ENCODE data around the gene RTL3.
"Not testable (repeated sequence)": the region's sequence is repeated elsewhere in the genome, so short reads cannot be mapped to it uniquely, and the experiment has no call there.

Gene RTL3, protein sequence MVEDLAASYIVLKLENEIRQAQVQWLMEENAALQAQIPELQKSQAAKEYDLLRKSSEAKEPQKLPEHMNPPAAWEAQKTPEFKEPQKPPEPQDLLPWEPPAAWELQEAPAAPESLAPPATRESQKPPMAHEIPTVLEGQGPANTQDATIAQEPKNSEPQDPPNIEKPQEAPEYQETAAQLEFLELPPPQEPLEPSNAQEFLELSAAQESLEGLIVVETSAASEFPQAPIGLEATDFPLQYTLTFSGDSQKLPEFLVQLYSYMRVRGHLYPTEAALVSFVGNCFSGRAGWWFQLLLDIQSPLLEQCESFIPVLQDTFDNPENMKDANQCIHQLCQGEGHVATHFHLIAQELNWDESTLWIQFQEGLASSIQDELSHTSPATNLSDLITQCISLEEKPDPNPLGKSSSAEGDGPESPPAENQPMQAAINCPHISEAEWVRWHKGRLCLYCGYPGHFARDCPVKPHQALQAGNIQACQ

DNA sequence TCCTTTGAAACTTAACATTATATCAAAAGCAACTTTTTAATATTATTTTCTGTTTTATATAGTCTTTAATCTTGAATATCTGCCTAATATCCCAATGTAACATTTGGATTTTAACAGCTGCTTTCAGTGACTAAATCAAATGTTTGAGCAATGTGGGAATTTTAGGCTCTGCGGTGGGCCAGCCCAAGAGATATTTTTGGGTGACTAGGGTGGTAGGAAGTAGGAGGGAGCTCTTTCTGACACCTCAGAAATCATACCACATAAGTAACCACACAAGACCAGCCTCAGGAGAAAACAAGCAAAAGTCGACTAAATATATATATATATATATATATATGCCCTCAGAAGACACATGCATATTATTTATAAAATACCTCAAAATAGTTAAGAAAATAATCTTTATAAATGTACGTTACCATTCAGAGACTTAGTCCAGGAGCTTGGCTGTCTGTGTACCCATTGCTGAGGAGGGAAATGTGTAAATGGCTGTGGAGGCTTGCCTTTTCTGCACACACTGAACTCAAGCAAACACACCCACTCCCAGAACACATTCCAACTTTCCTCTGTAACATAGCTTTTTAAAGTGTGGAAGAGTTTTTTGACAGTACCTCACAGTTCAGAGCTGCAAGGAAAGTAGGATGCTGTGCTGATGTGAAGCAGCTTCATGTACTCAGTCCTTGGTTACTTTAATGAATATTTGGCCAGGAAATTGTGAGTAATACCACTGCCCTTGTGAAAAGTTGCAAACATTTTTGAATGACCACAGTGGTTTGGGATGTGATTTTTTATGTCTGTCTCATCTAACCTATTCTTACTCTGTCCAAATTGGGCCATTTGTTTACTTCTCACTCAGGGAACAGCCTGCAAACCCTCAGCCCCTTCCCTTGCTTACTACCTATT is at the start of gene RTL3:
TSS of gene RTL3 (minus strand) at position 484 of the 900 bp plus-strand sequence. CDS start 908 bp downstream, outside the sequence.
- DNase-seq: peak; percentile 71 to 75

DNA sequence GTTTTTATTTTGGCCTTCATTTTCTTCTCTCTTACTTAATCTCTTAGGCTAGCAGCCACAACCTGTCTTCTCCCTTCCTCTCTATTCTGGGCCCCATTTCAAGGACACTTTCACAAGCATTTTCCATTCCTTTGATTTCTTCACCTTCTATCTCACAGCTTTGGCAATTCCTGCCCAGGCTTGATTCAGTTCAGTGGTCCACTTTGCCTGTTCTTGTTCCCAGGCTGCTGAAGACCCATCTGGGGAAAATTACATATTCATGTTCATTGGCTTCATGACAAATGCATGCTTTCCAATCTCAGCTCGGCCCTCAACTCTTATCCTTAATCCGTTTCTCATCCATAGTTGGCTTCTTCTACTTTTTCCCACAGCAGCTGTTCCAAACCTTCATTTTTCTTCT is 49.7 kb upstream of the RTL3 start:
- DNase-seq: no peak

DNA sequence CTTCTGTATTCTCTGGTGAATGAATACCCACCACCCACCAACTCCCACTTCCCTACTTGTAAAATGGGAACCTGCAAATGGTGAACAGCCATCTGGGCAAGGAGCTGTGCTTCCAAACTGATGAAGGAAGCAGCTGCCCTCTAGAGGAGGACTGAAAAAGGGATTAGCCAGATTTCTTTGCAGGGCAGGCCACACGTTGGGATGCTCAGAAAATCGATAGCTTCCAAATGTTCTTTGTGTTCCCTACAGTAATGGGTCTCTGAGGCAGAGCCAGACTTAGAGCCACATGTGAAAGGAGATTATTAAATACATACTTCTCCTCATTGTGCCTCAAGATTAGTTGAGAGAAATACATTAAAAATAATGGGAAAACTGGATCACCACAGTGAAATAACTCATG is 49.1 kb upstream of the RTL3 start:
- peak; percentile 41 to 57 for DNase-seq

DNA sequence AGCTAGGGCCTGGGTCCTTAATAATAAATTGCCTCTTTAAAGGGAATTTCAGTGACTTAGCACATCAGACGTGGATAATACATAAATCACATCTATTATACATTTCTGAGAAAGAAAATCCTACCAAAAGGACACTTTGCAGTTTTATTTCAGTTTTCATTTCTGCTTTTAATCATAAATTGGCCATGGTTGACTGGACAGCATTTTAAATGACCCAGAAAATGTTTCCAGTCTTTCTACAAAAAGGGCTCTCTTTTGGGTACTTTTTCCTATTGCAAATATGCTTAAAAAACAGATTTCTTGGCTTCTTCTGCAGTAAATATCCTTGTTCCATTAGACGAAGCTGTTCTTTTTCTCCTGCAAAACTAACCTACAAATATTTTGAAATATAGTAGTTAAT is 46.9 kb upstream of the RTL3 start:
- no peak for DNase-seq

DNA sequence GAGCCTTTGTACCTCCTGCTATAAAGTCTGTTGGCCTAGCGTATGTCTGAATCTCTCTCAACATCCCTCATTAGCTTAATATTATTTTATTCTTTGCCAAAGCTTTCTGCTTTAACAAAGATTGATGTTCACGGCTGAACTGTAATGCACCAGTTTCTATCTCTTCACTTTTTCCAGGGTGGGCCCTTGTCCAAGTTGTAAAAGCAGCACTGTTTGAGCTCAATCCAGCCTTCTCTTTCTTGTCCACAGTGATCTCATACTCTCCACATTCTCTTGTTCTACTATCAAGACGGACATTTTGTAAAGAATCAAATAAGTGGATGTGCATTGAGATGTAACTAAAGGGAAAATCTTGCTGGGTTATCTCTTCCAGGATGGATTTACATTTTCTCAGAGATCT is 34.4 kb upstream of the RTL3 start:
- DNase-seq: no peak

DNA sequence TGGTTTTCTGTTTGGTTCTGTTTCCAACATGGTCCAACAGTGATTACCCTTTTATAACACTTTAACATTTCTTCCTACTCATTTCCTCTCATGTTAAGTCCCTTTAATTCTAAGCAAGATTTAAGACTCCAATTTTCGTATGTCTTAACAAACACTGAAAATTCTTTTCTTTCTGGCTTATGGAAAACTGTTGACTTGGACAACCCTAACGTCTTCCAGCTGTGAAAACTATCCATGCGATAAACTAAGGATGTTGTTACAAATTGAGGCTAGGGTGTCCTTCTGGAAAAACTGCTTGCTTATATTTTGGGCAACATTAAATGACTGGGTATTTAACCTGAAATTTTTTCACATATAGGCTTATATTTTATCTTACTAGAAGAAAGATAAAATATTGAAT is 33.9 kb upstream of the RTL3 start:
- no peak for DNase-seq

DNA sequence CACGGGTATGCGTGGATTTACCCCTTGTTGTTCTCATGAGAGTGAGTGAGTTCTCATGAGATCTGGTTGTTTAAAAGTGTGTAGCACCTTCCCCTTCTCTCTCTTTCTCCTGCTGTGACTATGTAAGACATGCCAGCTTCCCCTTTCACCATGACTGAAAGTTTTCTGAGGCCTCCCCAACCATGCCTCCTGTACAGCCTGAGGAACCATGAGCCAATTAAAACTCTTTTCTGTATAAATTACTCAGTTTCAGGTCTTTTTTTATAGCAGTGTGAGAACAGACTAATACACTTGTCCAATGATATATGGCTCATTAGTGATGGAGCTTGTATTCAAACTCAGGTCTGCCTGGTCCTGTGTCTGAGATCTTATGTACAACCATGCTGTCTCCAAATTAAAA is 28.5 kb upstream of the RTL3 start:
- peak in 1 of 2 donors; percentile 6 for DNase-seq

DNA sequence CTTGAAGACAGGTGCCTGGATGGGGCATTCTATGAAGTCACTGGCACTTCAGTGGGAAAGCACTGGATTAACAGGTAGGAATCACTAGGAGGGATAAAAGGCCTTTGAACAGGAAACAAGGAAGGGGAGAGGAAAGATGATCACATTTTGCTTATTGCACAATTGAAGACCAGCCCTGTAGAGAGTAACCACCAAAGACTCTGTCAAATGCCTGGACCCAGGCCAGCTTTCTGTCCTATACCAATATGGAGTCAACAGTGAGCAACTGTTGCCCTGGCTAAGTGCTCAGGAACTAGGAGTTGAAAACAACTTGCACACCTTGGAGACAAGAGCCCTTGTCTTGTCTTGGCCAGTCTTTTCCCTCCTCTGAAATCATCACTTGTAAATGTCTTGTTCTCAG is 14.1 kb upstream of the RTL3 start:
- no peak for DNase-seq

DNA sequence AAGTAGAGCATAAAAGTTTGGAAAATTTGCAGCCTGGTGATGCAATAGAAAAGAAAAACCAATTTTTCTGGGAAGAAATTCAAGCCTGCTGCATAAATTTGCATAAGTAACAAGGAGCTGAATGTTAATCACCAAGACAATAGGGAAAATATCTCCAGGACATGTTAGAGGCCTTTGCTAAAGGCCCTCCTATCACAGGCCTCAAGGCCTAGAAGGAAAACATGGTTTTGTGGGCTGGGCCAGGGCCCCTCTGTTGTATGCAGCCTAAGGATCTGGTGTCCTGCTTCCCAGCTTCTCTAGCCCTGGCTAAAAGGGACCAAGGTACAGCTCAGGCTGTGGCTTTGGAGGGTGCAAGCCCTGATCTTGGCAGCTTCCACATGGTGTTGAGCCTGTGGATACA is 6.2 kb upstream of the RTL3 start:
- peak; percentile 15 to 18 for DNase-seq

DNA sequence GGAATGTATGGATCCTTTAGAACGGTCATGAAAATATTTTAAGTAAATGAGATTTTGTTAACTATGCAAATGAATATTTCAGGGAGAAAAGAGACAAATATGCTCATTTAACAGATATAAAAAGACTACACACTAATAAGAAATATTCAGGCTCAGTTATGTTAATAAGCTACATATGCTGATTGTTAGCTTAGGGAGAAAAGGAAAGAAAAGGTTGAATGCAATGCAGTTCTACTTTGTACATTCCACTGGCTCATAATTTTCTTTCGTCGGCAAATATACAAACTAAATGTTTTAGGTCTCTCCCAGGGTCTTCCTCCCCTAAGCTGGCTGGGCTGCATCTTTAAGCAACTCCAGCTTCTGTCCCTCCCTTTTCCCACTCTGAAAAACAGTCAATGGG is 2.7 kb upstream of the RTL3 start:
- DNase-seq: no peak

DNA sequence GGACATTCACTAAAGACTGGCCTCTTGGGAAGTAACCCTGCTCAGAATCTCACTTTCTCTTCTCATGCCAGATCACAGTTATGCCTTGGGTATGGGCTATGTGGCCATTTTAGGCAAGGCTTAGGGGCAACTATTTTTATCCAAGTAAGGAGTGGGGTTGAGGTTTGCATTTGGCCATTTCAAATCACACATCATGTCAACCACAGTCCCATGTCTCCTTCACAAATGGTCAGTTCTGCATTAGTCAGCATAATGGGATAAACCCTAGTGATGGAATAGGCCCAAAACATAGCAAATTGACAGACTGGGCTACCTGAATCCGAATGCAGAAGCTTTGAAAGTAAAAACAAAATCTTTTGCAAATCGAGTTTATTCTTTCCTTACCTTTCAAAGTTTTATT is 827 bp upstream of the RTL3 start:
- DNase-seq: no peak

DNA sequence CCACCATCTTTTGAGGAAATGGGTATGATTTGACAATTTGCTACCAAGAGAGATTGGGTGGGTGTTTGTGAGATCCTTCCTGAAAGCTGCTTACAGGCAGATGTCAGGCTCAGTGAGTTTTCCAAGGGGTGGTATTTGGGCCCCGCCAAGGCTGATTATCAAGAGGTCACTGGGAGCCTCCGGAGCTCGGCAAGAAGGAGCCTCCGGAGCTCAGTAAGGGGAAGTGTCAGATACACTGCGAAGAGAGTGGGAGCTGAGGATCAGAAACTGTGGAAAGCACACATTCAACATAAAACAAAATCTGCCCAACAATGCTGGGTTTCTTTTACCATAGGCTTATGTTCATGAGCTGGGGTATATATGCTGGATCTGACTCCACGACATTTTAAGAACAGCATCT is 714 bp downstream of the RTL3 start:
- peak; percentile 45 to 56 for DNase-seq

DNA sequence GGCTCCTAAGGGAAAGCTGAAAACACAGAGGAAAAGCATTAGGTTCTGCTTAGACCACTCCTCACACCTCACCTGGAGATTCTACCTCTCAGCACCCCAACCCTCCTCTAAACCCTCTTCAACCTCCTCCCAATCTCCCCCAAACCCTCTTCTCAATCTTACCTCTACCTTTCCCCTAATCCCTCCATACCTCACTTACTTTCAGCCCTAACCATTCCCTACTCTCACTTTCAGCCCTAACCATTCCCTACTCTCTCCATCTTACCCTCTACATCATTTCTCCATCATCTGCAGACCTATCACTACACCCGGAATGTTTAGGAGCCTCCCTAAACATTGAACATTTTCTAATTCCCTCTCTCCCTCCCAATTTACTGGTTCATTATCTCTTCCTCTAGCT is 3.5 kb downstream of the RTL3 start:
- DNase-seq: no peak

DNA sequence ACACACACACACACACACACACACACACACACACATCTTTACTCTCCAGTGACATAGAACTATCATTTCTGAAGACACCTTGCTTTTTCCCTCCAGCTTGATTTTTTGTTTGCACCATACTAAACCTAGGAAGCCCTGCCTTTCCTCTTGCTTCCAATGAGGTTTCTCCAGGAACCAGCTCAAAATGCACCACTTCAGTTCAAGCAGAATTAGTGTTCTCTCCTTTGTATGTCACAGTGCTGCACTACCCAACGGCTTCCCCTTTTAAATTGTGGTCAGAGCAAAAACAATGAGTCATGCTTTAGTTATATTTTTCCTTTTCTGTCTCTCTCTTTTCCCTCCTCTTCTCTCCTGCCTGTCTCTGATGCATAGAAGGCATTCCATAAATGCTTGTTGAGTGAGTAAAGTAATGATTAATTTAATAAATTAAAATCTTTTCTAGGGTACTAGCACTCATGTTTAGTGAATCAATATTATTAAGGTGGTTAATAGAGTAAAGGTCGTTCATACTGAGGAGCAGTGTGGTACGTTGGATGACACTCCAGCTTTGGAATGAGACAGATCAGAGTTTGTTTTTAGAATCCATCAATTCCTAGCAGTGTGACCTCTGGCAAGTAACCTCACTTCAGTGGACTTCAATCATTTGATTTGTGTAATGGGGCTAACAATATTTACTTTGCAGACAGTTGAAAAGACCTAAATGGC is 5.9 kb downstream of the RTL3 start:
- DNase-seq: peak; percentile 32 to 45

DNA sequence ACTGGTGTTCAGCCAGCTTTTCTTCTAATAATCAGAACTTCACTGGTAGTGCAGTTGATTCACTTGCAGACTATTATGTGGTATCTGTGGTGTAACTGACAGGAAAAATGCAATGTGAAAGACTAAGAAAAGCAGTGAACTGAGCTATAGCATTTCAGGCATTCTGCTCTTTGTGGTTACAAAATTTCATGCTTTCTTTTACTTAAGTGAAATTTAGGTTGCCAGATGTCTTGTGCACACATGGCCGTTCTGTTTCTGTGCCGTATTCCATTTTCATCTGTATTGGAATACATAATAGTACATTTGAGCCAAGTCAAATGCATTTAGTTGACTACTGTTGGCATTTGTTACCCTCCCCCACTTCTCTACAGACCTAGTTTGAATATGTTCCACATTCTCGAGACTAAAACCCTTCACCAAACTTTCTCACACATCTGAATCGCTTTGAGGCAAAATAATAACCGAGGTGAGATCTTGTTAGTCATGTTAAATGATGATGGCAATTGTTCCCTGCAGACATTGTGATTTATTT is 8.2 kb downstream of the RTL3 start:
- DNase-seq: no peak

DNA sequence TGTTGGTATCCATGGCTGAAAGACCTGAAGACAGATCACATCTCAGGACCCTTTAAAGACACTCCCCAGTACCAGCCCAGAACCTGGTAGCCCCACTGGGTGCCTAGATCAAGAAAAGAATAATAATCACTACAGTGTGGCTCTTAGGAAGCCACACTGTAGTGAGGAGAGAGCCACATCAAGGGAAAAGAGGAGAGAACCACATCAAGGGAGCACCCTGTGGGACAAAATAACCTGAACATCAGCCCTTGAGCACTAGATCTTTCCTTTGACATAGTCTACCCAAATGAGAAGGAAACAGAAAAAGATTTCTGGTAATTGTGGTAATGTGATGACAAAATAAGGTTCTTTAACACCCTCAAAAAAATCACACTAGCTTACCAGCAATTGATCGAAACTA is 15.3 kb downstream of the RTL3 start:
- DNase-seq: no peak

DNA sequence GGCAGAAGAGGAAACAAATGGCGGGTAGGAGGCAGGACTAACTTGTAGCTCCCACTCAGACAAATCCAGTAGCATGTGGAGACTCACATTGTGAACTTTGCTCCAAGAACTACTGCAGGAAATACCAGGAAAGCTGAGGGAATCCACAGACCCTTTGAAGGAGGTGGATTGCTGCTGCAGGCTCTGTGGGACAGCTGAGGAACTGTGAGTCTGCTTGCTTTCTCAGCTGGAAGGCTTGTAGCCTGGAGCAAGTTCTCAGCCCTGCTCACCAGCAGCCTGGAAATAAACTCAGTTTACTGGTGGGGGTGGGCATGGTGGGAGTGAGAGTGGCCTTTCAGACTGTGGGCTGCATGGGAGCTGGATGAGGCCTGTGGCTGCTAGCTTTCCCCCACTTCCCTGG is 16.0 kb downstream of the RTL3 start:
- DNase-seq: no peak

DNA sequence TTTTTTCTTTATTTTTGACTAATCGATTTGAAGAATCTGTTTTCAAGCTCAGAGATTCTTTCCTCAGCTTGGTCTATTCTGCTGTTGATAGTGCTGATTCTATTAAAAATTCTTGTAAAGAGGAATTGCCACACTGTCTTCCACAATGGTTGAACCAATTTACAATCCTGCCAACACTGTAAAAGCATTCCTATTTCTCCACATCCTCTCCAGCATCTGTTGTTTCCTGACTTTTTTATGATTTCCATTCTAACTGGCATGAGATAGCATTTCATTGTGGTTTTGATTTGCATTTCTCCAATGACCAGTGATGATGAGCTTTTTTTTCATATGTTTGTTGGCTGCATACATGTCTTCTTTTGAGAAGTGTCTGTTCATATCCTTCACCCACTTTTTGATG is 23.0 kb downstream of the RTL3 start:
- not testable (repeated sequence) for DNase-seq

DNA sequence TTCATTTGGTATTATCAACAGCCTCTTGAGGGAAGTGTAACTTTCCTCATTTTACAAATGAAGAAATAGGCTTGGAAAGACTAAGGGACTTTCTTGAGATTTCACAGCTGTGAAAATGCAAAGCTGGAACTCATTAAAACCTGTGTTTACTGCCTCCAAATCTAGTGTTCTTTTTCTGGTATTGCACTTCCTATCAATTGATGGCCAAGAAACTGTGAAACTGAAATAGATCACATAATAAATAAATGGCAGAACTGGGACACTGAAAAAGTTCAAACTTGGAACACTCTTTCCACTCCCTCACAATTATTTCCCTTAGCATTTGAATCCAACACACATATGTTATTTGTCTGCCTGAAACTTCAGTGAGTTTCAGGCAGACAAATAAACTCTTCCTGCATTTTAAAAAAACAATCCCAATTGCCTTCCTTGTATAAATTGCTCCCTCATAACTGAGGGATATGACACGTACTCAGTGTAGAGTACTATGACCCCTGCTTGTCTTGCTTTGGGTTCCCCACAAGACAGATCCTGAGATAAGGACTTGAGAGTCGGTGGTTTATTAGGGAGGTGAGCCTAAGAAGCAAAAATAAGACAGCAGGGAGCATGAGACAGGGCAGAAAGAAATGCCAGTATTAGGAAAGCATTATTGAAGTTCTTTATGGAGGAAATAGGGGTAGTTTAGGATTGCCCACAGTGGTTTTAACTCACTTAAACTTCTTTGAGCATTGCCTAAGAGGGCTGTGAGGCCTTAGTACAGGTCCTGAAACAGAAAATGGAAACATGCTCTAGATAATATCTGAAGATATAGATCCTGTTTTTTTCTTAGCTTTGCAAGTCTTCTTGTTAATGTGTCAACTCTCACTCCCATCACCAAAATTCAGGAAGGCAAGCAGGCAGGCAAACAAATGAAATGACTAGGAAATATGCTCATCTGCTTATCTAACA is 33.9 kb downstream of the RTL3 start:
- peak; percentile 8 to 46 for DNase-seq

DNA sequence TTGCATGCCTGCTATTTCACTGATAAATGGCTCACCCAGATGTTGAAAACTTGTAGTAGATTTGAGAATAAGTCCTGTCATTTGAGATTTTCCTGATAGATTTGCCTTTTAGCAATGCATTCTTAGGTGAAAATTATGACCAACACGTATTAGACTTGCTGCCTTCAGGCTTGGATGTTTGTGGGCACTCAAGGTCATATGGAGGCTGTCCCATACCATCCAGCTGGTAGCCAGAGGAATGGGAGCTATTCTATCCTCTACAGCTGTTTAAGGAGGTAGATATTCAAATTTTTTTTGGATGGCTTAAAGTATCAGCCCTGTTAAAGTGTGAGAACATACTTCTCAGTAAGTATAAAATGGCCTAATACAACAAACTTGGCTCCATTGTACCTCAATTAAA is 34.7 kb downstream of the RTL3 start:
- DNase-seq: no peak

DNA sequence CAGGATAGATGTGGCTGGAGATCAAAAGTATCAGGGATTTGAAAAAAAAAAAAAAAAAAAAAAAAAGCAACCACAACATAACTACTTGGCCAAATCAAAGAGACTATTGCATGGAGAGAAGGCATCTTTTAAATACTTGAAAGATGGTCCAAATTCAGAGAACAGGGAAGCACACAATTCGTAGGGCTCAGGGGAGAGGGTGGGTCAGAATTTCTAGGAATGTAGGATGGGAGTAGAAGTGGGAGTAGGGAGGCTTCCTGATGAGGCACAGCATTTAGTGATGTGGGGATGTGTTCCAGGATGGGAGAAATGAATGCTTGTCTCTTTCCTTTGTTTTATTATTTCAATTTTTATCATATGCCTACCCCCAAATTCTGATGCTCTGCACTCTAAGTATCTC is 36.3 kb downstream of the RTL3 start:
- no peak for DNase-seq

DNA sequence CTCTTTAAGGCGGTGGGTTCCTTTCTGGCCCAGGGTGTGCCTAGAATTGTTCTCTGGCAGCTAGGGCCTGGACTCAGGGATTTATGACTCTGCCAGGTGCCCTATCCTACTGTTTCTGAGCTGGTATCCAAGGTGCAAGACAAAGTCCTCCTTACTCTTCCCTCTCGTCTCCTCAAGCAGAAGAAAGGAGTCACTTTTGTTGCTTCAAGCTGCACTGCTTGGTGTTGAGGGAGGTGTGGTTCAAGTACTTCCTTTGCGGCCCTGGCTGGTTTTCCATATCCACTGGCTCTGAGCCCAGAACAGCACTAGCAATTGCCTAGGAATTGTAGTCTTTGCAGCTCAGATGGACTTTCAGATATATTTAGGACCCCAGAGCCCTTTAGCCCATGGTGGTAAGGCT is 39.3 kb downstream of the RTL3 start:
- no peak for DNase-seq
